ENCODE measurements around the gene CHDH. TPM values are rescaled to one million over a fixed set of nuclear protein-coding genes. Genes with fewer than 3 reads are reported as not detected.

CHDH gene
- polyA plus RNA-seq, 3 donors, result not detected

- no peaks in the 10 kb centered on the region for H3K36me3 ChIP-seq (replicated peaks in 1 of 2; ENCODE audit: control insufficient read depth in 1 of 2, insufficient read depth in 2 of 2, low read length in 2 of 2)
- H3K27me3 ChIP-seq (ENCODE audit: control insufficient read depth in 2 of 2, insufficient read depth in 2 of 2, low read length in 2 of 2), result peaks cover 0 to 8% of the 10 kb centered on the region in 2 donors
- no peaks in the 10 kb centered on the region for H3K4me1 ChIP-seq (ENCODE audit: control insufficient read depth in 1 of 2, insufficient read depth in 2 of 2, low read length in 2 of 2)
- H3K9me3 Mint-ChIP-seq, result peaks cover 0 to 2% (median 0%) of the 10 kb centered on the region in 7 donors
- no peak overlapping the region for H3K27ac ChIP-seq (ENCODE audit: low read depth in 1 of 2, low read length in 2 of 2)
- H4K20me1 ChIP-seq (ENCODE audit: insufficient read depth, low read length), result no peaks in the 10 kb centered on the region
- no peak for DNase-seq
- no peak overlapping the region for H2AFZ ChIP-seq (ENCODE audit: insufficient read depth, low read depth, low read length, poor library complexity, severe bottlenecking)
- no peaks in the 10 kb centered on the region for H3K79me2 ChIP-seq (ENCODE audit: insufficient read depth, low read length)
- H3K4me2 ChIP-seq (replicated peaks; ENCODE audit: extremely low read depth, low read length, poor library complexity, severe bottlenecking), result no peak overlapping the region
- TF ChIP-seq CTCF (IDR thresholded peaks at IDR 0.05), result no peak
- no peak overlapping the region for H3K4me3 ChIP-seq (replicated peaks in 1 of 3; ENCODE audit: low read depth in 2 of 3, low read length in 3 of 3)
- H3K4me1 Mint-ChIP-seq, result no peaks in the 10 kb centered on the region
- intact Hi-C loops (cut with micrococcal nuclease), result no loop called here
- H3K9ac ChIP-seq (ENCODE audit: insufficient read depth, low read length, poor library complexity, severe bottlenecking), result no peak overlapping the region
- H3K4me3 Mint-ChIP-seq, result no peak overlapping the region
- 88% methylated on average over 12 of the region's 21 CpGs for WGBS (ENCODE audit: insufficient coverage)
- no peak overlapping the region for H3K27ac Mint-ChIP-seq
- H3K9me3 ChIP-seq (replicated peaks in 1 of 2; ENCODE audit: control insufficient read depth in 1 of 2, insufficient read depth in 1 of 2, low read length in 2 of 2), result no peaks in the 10 kb centered on the region
- H3K36me3 Mint-ChIP-seq, result no peaks in the 10 kb centered on the region
- H3K27me3 Mint-ChIP-seq (ENCODE audit: low read depth in 3 of 3), result peaks cover 9 to 30% (median 20%) of the 10 kb centered on the region in 3 donors
These were observed 25.3 kb downstream of the CHDH start for GRCh38 chr3:53820756-53821580.

- Mint-ChIP-seq H3K9me3 (peaks cover 0 to 2% (median 0%) of the 10 kb centered on the region in 7 donors), H3K27ac (no peak overlapping the region), H3K36me3 (no peaks in the 10 kb centered on the region), H3K27me3 (ENCODE audit: low read depth in 3 of 3) (peaks cover 6 to 30% (median 20%) of the 10 kb centered on the region in 3 donors), H3K4me3 (no peak overlapping the region), H3K4me1 (no peaks in the 10 kb centered on the region)
- H3K4me3 ChIP-seq (replicated peaks in 1 of 3; ENCODE audit: low read depth in 2 of 3, low read length in 3 of 3), result no peak overlapping the region
- intact Hi-C loops (cut with micrococcal nuclease), result no loop called here
- no peak overlapping the region for H3K4me2 ChIP-seq (replicated peaks; ENCODE audit: extremely low read depth, low read length, poor library complexity, severe bottlenecking)
- H3K27me3 ChIP-seq (ENCODE audit: control insufficient read depth in 2 of 2, insufficient read depth in 2 of 2, low read length in 2 of 2), result peaks cover 0 to 8% of the 10 kb centered on the region in 2 donors
- WGBS (ENCODE audit: insufficient coverage), result 100% methylated on average over 2 of the region's 5 CpGs
- DNase-seq, result no peak
- no peak overlapping the region for H2AFZ ChIP-seq (ENCODE audit: insufficient read depth, low read depth, low read length, poor library complexity, severe bottlenecking)
- H3K27ac ChIP-seq (ENCODE audit: low read depth in 1 of 2, low read length in 2 of 2), result no peak overlapping the region
- H3K9me3 ChIP-seq (replicated peaks in 1 of 2; ENCODE audit: control insufficient read depth in 1 of 2, insufficient read depth in 1 of 2, low read length in 2 of 2), result no peaks in the 10 kb centered on the region
- no peak overlapping the region for H3K9ac ChIP-seq (ENCODE audit: insufficient read depth, low read length, poor library complexity, severe bottlenecking)
- no peaks in the 10 kb centered on the region for H3K79me2 ChIP-seq (ENCODE audit: insufficient read depth, low read length)
- H3K36me3 ChIP-seq (replicated peaks in 1 of 2; ENCODE audit: control insufficient read depth in 1 of 2, insufficient read depth in 2 of 2, low read length in 2 of 2), result no peaks in the 10 kb centered on the region
- no peaks in the 10 kb centered on the region for H3K4me1 ChIP-seq (ENCODE audit: control insufficient read depth in 1 of 2, insufficient read depth in 2 of 2, low read length in 2 of 2)
- TF ChIP-seq CTCF (IDR thresholded peaks at IDR 0.05), result no peak
- H4K20me1 ChIP-seq (ENCODE audit: insufficient read depth, low read length), result no peaks in the 10 kb centered on the region
These were observed 26.1 kb downstream of the CHDH start for GRCh38 chr3:53820084-53820483.
